Glomerular endothelial cell (primary cell): Measurements from ENCODE around the gene CHPF. TPM values are rescaled to one million over a fixed set of nuclear protein-coding genes. Genes with fewer than 3 reads are reported as not detected.
A peak's percentile ranks its signal among the peaks of the same experiment; 100 is the strongest.

Experiments
- DNase-seq: peaks from one replicate; pipeline ENCODE4 v3.0.0-alpha.2; 2011; ENCODE audit warnings: low read depth, low spot score; ENCODE audit errors: extremely low read depth
- total RNA-seq: library from RNA; depleted of rRNA; stranded (reverse); fragments of >200 nt; gene quantifications from 2 replicates; pipeline ENCODE4 v1.2.3, GENCODE V29; 2015

Gene CHPF
- total RNA-seq, 1 donor from 2014 or later: 53.7 TPM

DNA sequence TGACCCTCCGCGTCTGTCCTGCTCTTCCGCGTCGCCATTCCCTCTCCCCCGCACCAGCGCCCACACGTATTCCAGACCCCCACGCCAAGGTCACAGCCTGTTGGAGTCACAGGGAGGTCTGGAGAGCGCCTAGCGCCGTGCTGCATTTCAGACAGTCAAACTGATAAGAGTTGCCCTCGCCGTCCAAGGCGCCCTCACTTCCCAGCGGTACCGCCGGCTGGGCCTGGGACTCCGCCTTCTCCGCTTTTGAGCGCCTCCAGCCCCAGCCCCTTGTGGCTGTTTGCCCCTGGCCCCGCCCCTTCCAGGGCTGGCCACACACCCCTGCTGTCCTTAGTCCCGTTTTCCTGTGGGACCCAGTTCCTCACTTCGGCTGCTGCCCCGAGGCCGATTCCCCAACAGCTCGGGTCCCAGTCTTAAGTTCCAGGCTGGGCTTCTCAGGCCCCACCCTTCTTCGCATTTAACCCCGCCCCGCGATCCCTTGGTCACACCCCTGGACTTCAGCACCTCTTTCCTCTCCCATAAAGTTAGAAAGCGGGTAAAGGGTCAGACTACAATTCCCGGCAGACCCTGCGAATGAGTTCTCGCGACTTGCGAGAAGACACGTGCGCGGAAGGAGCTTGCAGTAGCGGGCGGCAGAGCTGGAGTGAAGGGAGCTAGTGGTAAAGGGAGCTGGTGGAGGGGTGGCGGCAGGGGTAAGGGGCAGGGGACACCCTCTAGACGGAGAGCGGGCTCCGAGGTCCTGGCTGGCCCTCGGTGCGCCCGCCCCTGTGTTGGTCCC is 45.1 kb downstream of the CHPF start, which contains the start of gene GMPPA:
Gene GMPPA, plus strand, starts transcription at position 612 of the 778 bp plus-strand sequence. CDS start 1,085 bp downstream, outside the sequence.
- peak; percentile 94 for DNase-seq

DNA sequence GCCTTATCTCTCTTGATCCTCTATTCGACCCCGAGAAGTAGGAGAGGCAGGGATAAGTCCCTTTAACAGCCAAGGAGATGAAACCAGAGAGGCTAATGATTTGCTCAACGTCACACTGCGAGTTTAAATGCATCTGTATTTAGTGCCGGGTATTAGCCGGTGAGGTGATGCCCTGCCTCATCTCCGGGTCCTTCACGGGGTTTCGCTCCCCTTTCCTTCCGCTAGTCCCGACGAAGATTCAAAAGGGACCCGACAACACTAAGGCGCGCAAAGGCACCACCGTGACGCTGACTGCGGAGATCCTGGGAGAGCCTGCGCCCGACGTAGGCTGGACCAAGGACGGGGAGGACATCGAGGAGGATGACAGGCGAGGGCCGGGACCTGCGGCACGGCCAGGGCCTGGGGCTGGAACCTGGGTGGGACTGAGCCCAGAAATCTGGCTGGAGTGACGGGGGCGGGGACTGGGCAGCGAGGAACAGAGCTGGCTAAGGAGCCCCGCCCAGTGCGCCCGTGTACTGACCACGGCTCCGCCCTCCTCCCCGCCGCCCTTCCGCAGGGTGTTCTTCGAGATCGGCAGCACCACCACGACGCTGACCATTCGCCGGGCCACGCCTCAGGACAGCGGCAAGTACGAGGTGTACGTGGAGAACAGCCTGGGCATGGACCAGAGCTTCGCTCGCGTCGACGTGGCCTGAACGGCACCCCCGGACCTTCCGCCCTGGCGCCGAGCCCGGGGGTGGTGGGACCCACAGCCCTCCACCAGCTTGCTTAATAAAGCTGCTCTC is 45.9 kb downstream of the CHPF start:
- no peak for DNase-seq

DNA sequence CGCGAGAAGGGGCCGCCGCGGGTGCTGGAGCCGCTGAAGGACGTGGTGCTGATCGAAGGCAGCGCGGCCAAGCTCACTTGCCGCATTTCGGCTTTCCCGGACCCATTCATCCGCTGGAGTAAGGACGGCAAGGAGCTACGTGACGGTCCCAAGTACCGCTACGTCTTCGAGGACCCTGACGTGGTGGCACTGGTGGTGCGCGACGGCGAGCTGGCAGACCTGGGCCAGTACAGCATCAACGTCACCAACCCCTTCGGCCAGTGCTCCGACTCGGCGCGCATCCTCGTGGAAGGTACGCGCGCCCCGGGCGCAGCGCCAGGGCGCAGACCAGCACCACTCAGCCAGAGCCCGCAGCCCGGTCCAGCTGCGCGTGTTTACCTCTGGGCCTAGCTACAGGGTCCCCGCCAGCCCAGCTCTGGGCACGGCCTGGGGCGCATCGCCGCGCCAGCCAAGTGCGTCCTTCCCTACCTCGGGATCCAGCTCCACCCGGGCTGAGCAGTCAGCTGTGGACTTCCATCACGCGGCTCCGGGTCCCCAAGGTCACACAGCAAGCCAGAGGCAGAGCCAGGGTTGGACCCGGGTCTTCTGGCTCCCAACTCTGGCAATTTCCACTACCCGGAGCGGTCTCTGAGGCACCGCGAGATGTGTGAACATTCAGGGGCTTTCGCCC is 46.6 kb downstream of the CHPF start:
- DNase-seq: no peak

DNA sequence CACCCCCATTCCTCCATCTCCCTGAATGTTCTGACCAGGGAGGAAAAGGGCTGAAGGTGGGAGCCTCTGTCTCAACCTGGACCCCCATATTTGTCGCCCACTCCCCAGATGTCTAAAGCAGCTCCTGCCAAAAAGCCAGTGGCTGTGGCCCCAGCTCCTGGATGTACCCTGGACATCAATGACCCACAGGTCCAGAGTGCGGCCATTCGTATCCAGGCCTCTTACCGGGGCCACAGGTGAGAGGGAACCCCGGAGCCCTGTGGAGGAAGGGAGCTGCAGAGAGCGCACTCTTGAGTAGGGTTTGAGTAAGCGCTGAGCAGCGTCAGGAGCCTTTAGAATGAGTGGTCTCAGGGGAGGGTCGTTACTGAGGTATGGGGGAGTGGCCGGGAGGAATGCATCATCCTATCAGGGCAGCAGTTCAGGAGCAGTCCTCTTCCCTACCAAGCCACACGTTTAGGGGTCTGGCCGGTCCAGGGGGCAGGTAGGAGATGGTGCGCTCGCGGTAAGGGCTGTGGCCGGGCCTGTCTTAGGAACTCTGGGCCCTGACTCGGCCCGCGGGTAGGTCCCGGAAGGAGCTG is 47.3 kb downstream of the CHPF start:
- no peak for DNase-seq

DNA sequence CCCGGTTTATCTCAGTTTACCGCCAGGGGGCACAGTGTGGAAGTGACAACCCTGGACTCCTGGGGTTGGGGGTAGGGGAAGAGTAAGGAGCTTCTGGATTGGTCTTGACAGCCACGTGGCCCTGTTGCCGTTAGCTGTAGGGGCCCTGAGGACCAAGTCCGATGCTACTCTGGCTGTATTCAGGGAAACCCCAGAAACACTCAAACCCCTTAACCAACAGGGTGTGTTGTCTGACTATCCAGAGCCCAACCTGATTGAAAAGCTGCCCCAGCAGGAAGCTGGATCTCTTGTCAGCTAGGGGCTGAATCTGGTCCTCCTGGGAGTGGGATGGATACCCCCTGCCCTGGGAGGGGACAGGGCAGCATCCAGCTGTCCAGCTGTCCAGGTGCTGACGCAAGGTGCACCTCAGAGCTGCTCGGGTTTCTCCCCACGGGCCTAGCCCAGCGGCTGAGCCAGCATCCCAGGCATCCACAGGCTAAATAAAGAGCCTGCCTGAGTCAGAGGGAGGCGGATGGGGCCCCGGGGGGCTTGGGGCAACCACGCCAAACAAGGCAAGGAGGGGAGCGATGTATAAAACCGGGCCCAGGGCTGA is 48.0 kb downstream of the CHPF start:
- DNase-seq: no peak

DNA sequence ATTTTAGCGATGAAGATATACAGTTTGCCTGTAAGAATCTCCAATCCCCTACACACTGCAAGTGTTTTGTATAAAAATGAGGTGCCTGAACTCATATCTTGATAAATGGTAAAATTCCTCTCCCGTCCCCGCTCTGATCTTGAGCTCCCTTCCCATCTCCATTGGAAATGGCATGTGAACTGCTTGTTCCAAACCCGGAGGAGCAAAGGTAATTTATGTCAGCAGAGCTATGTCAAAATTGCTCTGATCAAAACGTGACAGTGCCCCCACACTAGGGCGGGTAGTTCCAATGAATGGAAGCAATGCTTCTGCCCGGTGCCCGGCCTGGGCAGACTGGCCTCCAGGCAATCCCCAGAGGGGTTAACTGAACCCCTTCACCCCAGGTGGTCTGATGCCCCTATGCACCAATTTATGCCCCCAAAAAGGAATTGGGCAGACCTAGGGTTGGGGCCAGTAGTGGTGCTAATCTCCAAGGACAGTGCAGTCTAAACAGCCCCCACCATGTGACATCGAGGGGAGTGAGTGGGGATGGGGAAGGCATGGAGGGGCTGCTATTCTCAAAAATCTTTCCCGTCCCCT is 48.6 kb downstream of the CHPF start:
- no peak for DNase-seq

- no peak for DNase-seq
These were observed 50.5 kb downstream of the CHPF start for GRCh38 chr2:219493086-219493485.

GRCh38 chr2:219492575-219492974 is 51.0 kb downstream of the CHPF start:
- DNase-seq: no peak

DNA sequence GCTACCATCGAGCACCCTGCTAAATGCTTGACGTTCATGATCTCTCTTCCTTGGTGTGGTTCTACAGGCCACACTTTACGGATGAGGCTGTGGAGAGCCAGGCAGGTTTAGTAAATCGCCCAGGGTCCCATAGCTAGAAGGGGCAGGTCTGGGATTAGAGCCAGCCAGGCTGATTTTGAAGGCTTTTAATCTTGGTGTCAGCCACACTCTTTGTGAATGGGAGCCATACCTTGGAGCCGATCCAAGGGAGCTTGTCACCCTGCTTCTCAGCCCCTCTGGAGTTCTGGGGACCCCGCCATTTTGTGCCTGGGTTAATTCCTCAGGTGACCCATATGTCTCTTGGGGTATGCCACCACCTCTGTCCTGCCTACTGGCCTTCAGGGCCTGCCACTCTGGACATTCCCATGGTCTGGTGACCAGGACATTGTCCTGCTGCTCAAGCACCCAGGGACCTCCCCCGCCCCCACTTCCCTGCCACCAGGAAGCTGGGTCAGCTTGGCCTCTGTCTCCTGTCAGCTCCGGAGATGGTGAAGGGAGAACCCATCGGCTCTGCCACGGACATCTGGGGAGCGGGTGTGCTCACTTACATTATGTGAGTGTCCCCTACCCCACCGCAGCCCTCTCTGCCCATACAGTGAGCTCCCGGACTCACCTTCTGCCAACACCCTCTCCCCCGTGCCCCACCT is 52.2 kb downstream of the CHPF start:
- DNase-seq: no peak

DNA sequence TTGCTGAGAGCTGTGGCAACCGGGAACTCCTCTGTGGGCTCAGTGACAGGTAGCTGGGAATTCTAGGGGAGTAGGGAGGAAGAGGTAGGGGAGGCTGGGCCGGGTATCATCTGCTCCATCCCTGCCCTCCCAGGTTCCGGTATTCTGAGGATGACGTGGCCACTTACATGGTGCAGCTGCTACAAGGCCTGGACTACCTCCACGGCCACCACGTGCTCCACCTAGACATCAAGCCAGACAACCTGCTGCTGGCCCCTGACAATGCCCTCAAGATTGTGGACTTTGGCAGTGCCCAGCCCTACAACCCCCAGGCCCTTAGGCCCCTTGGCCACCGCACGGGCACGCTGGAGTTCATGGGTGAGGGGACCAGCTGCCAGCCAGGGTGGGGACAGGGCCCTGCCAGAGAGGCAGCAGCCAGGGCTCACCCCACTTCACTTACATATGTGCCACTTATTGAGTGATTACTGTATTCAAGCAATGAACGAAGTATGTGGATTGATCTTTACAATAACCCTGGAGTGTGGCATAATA is 52.9 kb downstream of the CHPF start:
- DNase-seq: no peak

DNA sequence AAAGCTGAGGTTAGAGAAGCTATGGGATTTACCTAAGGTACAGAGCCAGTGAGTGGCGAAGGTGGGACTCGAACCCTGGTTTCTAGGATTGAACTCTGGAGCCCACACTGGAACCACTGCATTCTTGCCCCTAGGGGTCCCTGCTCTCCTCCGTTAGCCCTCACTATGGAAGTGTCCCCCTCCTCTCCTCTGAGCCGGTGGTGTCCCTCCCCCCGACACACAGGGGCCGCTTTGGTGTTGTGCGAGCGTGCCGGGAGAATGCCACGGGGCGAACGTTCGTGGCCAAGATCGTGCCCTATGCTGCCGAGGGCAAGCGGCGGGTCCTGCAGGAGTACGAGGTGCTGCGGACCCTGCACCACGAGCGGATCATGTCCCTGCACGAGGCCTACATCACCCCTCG is 53.4 kb downstream of the CHPF start:
- DNase-seq: no peak

DNA sequence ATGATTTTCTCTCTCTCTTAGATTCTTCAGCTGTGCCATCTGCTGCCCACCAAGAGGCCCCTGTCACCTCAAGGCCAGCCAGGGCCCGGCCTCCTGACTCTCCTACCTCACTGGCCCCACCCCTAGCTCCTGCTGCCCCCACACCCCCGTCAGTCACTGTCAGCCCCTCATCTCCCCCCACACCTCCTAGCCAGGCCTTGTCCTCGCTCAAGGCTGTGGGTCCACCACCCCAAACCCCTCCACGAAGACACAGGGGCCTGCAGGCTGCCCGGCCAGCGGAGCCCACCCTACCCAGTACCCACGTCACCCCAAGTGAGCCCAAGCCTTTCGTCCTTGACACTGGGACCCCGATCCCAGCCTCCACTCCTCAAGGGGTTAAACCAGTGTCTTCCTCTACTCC is 54.3 kb downstream of the CHPF start:
- DNase-seq: no peak

Other genes starting within 250 kb of the CHPF start
- gene PTPRN, start 234.4 kb downstream of the CHPF start, total RNA-seq: 0.47 and 0.97 TPM in 2 replicates
- not detected in 2 replicates for gene RESP18, start 211.1 kb downstream of the CHPF start, total RNA-seq
- 48.9 and 50.9 TPM in 2 replicates for gene DNPEP, start 155.9 kb downstream of the CHPF start, total RNA-seq
- gene DES, start 125.4 kb downstream of the CHPF start, total RNA-seq: not detected in 2 replicates
- gene SPEG, start 109.0 kb downstream of the CHPF start, total RNA-seq: 1.6 and 1.7 TPM in 2 replicates
- gene GMPPA, start 44.9 kb downstream of the CHPF start, total RNA-seq: 33.8 and 33.9 TPM in 2 replicates
- gene ASIC4, start 29.3 kb downstream of the CHPF start, total RNA-seq: not detected in 2 replicates
- 0.05 and 0.29 TPM in 2 replicates for gene TMEM198, start 219 bp upstream of the CHPF start, total RNA-seq
- gene OBSL1, start 27.7 kb upstream of the CHPF start, total RNA-seq: 11.9 and 20.6 TPM in 2 replicates
- not detected in 2 replicates for gene INHA, start 28.5 kb upstream of the CHPF start, total RNA-seq
- 5.6 and 12.3 TPM in 2 replicates for gene STK11IP, start 54.0 kb upstream of the CHPF start, total RNA-seq
- gene SLC4A3, start 83.8 kb upstream of the CHPF start, total RNA-seq: 2.0 TPM in 2 replicates